ENCODE results near the gene MBOAT2.
"Not testable (repeated sequence)": the region's sequence is repeated elsewhere in the genome, so short reads cannot be mapped to it uniquely, and the experiment has no call there.

Gene MBOAT2

GRCh38 chr2:8938384-8938783 is 65.1 kb downstream of the MBOAT2 start:
- no peak for DNase-seq

- DNase-seq, result no peak
These were observed 67.5 kb downstream of the MBOAT2 start for GRCh38 chr2:8935982-8936381.

- DNase-seq, result no peak
These were observed 69.1 kb downstream of the MBOAT2 start for GRCh38 chr2:8934338-8934737.

- DNase-seq, result no peak
These were observed 70.8 kb downstream of the MBOAT2 start for GRCh38 chr2:8932702-8933101.

- not testable (repeated sequence) for DNase-seq
These were observed 73.3 kb downstream of the MBOAT2 start for GRCh38 chr2:8930185-8930584.

- no peak for DNase-seq
These were observed 74.4 kb downstream of the MBOAT2 start for GRCh38 chr2:8929128-8929527.

- no peak for DNase-seq
These were observed 75.7 kb downstream of the MBOAT2 start for GRCh38 chr2:8927510-8928455.

GRCh38 chr2:8926356-8926755 is 77.1 kb downstream of the MBOAT2 start:
- no peak for DNase-seq

GRCh38 chr2:8925411-8925810 is 78.1 kb downstream of the MBOAT2 start:
- DNase-seq, result no peak

- no peak for DNase-seq
These were observed 80.3 kb downstream of the MBOAT2 start for GRCh38 chr2:8923183-8923582.

- no peak for DNase-seq
These were observed 81.1 kb downstream of the MBOAT2 start for GRCh38 chr2:8922431-8922830.

GRCh38 chr2:8918412-8918811 is 85.1 kb downstream of the MBOAT2 start:
- DNase-seq, result no peak

- no peak for DNase-seq
These were observed 87.5 kb downstream of the MBOAT2 start for GRCh38 chr2:8915941-8916340.

GRCh38 chr2:8913767-8914166 is 89.7 kb downstream of the MBOAT2 start:
- not testable (repeated sequence) for DNase-seq

- no peak for DNase-seq
These were observed 95.7 kb downstream of the MBOAT2 start for GRCh38 chr2:8907764-8908288.

GRCh38 chr2:8903924-8904323 is 99.6 kb downstream of the MBOAT2 start:
- DNase-seq, result not testable (repeated sequence)

- DNase-seq, result not testable (repeated sequence)
These were observed 100.7 kb downstream of the MBOAT2 start for GRCh38 chr2:8902757-8903156.

- DNase-seq, result not testable (repeated sequence)
These were observed 106.3 kb downstream of the MBOAT2 start for GRCh38 chr2:8897206-8897605.

- DNase-seq, result not testable (repeated sequence)
These were observed 106.8 kb downstream of the MBOAT2 start for GRCh38 chr2:8896671-8897070.

GRCh38 chr2:8895087-8895912 is 108.2 kb downstream of the MBOAT2 start:
- DNase-seq, result not testable (repeated sequence)

GRCh38 chr2:8893978-8894820 is 109.3 kb downstream of the MBOAT2 start:
- DNase-seq, result no peak

- DNase-seq, result no peak
These were observed 110.0 kb downstream of the MBOAT2 start for GRCh38 chr2:8893474-8893873.

- no peak for DNase-seq
These were observed 111.4 kb downstream of the MBOAT2 start for GRCh38 chr2:8892111-8892510.
